OCI-LY1 (cell line): ENCODE data around the gene NTNG1.
"Not testable (repeated sequence)": the region's sequence is repeated elsewhere in the genome, so short reads cannot be mapped to it uniquely, and the experiment has no call there.

ENCODE experiments used
- H2AFZ ChIP-seq: fragments of 200-600 bp; sonication (generic), shearing (Covaris generic); 2 replicates; pipeline ENCODE4 v1.6.0; 2014; ENCODE audit warnings: antibody characterized with exemption, mild to moderate bottlenecking, low read length
- H3F3A ChIP-seq: fragments of 200-600 bp; sonication (generic), shearing (Covaris generic); 2 replicates; pipeline ENCODE4 v1.6.0; 2014; ENCODE audit warnings: mild to moderate bottlenecking, antibody characterized with exemption, low read length, moderate library complexity; ENCODE audit not compliant: insufficient read depth
- H3K27ac ChIP-seq: fragments of 200-600 bp; sonication (generic); 2 replicates; pipeline ENCODE4 v1.5.1; 2014; ENCODE audit warnings: low read length, mixed run types, mild to moderate bottlenecking, low read depth; ENCODE audit not compliant: poor library complexity, severe bottlenecking
- H3K27me3 ChIP-seq: fragments of 200-600 bp; sonication (generic); 2 replicates; pipeline ENCODE4 v1.6.0; 2014; ENCODE audit warnings: antibody characterized with exemption, mild to moderate bottlenecking, low read length, moderate library complexity; ENCODE audit not compliant: insufficient read depth
- H3K36me3 ChIP-seq: fragments of 200-600 bp; sonication (generic); 2 replicates; pipeline ENCODE4 v1.6.1; 2014; ENCODE audit warnings: mild to moderate bottlenecking, antibody characterized with exemption, low read length, moderate library complexity, mixed read lengths; ENCODE audit not compliant: insufficient read depth
- H3K4me1 ChIP-seq: fragments of 200-600 bp; sonication (generic); 2 replicates; pipeline ENCODE4 v1.5.1; 2014; ENCODE audit warnings: mild to moderate bottlenecking, low read length, moderate library complexity; ENCODE audit not compliant: insufficient read depth, severe bottlenecking
- H3K4me2 ChIP-seq: fragments of 200-600 bp; sonication (generic), shearing (Covaris generic); 2 replicates; pipeline ENCODE4 v1.6.1; 2014; ENCODE audit warnings: low read length
- H3K4me3 ChIP-seq: fragments of 200-600 bp; sonication (generic); 2 replicates; pipeline ENCODE4 v1.5.1; 2014; ENCODE audit warnings: low read length, low read depth, mild to moderate bottlenecking, mixed read lengths; ENCODE audit not compliant: poor library complexity, severe bottlenecking
- H3K79me2 ChIP-seq: fragments of 200-600 bp; shearing (Covaris generic); 2 replicates; pipeline ENCODE4 v1.6.1; 2016; ENCODE audit warnings: mixed run types, low read length, mixed read lengths; ENCODE audit not compliant: insufficient read depth
- H3K9ac ChIP-seq: fragments of 200-600 bp; sonication (generic), shearing (Covaris generic); 2 replicates; pipeline ENCODE4 v1.6.1; 2014; ENCODE audit warnings: mild to moderate bottlenecking, low read length, mixed read lengths
- H3K9me2 ChIP-seq: fragments of 200-600 bp; sonication (generic), shearing (Covaris generic); 2 replicates; pipeline ENCODE4 v1.6.1; 2014; ENCODE audit warnings: low read depth, mild to moderate bottlenecking, low read length, mixed read lengths
- H3K9me3 ChIP-seq: fragments of 200-600 bp; shearing (Covaris generic); 2 replicates; pipeline ENCODE4 v1.6.1; 2014; ENCODE audit warnings: low read length, mixed read lengths
- H4K20me1 ChIP-seq: fragments of 200-600 bp; sonication (generic), shearing (Covaris generic); 2 replicates; pipeline ENCODE4 v1.6.0; 2016; ENCODE audit warnings: mild to moderate bottlenecking, low read length; ENCODE audit not compliant: insufficient read depth
- EZH2 ChIP-seq: fragments of 200-600 bp; sonication (generic), shearing (Covaris generic); IDR thresholded peaks from 2 replicates; pipeline ENCODE4 v1.8.0; 2017; ENCODE audit warnings: borderline replicate concordance, mixed run types, mild to moderate bottlenecking, antibody characterized with exemption, low read length, moderate library complexity, mixed read lengths
- TF ChIP-seq, protein P1 (sequence below): fragments of 200-600 bp; sonication (generic), shearing (Covaris generic); IDR thresholded peaks from 2 replicates; pipeline ENCODE4 v1.5.1; 2017; ENCODE audit warnings: mild to moderate bottlenecking, antibody characterized with exemption, low read length, moderate library complexity, mixed read lengths

NTNG1 gene

DNA sequence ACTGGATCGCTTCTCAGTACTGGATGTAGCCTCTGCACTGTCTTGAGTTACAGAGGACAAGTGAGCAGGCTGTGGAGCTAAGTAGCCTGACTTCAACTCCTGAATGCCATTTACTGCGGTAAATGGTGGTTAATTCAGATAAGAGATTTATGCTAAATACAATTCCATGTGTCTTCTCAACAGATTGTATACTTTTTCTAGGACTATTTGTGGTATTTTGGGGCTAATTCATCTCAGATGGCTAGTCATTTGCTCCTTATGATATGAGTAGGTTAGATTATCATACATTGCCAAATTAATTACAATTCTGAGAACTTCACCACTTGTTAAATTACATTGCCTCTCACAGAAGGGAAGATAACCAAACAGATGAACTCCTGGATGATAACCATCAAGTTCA lies 90.5 kb downstream of the NTNG1 start:
- H3K27ac ChIP-seq: no peak overlapping the region
- H2AFZ ChIP-seq: no peak overlapping the region
- no peaks in the 10 kb centered on the region for H3K79me2 ChIP-seq
- H3K9me3 ChIP-seq: no peaks in the 10 kb centered on the region
- no peaks in the 10 kb centered on the region for H3K9me2 ChIP-seq
- no peaks in the 10 kb centered on the region for H3F3A ChIP-seq
- H4K20me1 ChIP-seq: no peaks in the 10 kb centered on the region
- TF ChIP-seq EZH2: no peak
- TF ChIP-seq, protein P1, sequence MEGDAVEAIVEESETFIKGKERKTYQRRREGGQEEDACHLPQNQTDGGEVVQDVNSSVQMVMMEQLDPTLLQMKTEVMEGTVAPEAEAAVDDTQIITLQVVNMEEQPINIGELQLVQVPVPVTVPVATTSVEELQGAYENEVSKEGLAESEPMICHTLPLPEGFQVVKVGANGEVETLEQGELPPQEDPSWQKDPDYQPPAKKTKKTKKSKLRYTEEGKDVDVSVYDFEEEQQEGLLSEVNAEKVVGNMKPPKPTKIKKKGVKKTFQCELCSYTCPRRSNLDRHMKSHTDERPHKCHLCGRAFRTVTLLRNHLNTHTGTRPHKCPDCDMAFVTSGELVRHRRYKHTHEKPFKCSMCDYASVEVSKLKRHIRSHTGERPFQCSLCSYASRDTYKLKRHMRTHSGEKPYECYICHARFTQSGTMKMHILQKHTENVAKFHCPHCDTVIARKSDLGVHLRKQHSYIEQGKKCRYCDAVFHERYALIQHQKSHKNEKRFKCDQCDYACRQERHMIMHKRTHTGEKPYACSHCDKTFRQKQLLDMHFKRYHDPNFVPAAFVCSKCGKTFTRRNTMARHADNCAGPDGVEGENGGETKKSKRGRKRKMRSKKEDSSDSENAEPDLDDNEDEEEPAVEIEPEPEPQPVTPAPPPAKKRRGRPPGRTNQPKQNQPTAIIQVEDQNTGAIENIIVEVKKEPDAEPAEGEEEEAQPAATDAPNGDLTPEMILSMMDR: no peak
- H3K9ac ChIP-seq: no peak overlapping the region
- H3K36me3 ChIP-seq: no peaks in the 10 kb centered on the region
- no peaks in the 10 kb centered on the region for H3K27me3 ChIP-seq
- no peak overlapping the region for H3K4me3 ChIP-seq
- H3K4me2 ChIP-seq: no peak overlapping the region
- no peaks in the 10 kb centered on the region for H3K4me1 ChIP-seq

DNA sequence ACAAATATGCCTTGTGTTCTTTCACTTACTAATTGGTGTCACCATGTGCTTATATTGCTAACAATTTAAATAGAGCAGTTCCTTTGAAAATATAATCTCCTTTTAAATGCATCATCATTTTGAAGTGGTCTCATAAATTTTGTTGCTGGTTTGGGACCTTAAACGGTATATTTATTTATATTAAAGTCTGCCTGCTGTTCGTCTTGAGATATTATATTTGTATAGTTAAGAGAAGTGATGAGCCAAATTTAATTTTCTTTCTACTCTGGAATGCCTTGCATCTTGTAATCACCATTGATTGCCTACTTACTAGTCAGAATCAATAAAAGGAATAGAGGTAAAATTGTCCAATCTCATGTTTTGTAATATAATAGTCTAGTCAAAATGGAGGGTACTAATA lies 91.6 kb downstream of the NTNG1 start:
- H3K9me2 ChIP-seq: no peaks in the 10 kb centered on the region
- no peaks in the 10 kb centered on the region for H3K36me3 ChIP-seq
- H4K20me1 ChIP-seq: no peaks in the 10 kb centered on the region
- H3K27ac ChIP-seq: no peak overlapping the region
- H3K27me3 ChIP-seq: no peaks in the 10 kb centered on the region
- no peaks in the 10 kb centered on the region for H3F3A ChIP-seq
- no peaks in the 10 kb centered on the region for H3K9me3 ChIP-seq
- H3K4me1 ChIP-seq: no peaks in the 10 kb centered on the region
- no peak overlapping the region for H3K9ac ChIP-seq
- no peak overlapping the region for H2AFZ ChIP-seq
- H3K79me2 ChIP-seq: no peaks in the 10 kb centered on the region
- H3K4me2 ChIP-seq: no peak overlapping the region
- TF ChIP-seq, protein P1: no peak
- TF ChIP-seq EZH2: no peak
- H3K4me3 ChIP-seq: no peak overlapping the region

- H3K36me3 ChIP-seq, H2AFZ ChIP-seq, H3K9me2 ChIP-seq, H4K20me1 ChIP-seq, H3K4me1 ChIP-seq, H3K4me3 ChIP-seq, H3K27ac ChIP-seq, H3K9ac ChIP-seq, H3F3A ChIP-seq, H3K9me3 ChIP-seq, H3K27me3 ChIP-seq, H3K79me2 ChIP-seq, H3K4me2 ChIP-seq: not testable (repeated sequence)
Measured at GRCh38 chr1:107236760-107237159, 95.9 kb downstream of the NTNG1 start.

DNA sequence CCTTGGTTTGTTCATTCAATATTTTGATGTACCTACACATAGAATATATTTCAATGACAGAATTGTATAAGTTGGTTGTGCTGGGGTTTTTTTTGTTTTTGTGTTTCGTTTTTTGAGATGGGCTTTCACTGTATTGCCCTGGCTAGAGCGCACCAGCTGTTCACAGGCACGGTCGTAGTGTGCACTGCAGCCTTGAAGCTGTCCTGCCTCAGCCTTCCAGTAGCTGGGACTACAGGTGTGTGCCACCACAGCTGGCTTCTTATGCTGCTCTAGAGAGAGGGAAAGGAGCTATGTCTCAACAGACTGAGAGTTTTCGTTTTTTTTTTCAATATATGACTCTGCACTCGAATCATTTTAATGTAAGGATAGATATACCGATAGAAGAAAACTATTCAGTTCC lies 102.6 kb downstream of the NTNG1 start:
- no peaks in the 10 kb centered on the region for H3F3A ChIP-seq
- H3K9me3 ChIP-seq: no peaks in the 10 kb centered on the region
- no peaks in the 10 kb centered on the region for H3K27me3 ChIP-seq
- no peak overlapping the region for H3K4me2 ChIP-seq
- no peak for TF ChIP-seq EZH2
- TF ChIP-seq, protein P1: no peak
- H3K4me3 ChIP-seq: no peak overlapping the region
- H3K4me1 ChIP-seq: no peaks in the 10 kb centered on the region
- no peaks in the 10 kb centered on the region for H4K20me1 ChIP-seq
- no peaks in the 10 kb centered on the region for H3K9me2 ChIP-seq
- H3K79me2 ChIP-seq: no peaks in the 10 kb centered on the region
- no peak overlapping the region for H3K27ac ChIP-seq
- no peaks in the 10 kb centered on the region for H3K36me3 ChIP-seq
- H2AFZ ChIP-seq: no peak overlapping the region
- no peak overlapping the region for H3K9ac ChIP-seq
